Activated CD4-positive, alpha-beta memory T cell treated with anti-CD3 and anti-CD28 coated beads, Interleukin-2, amount 10 ng/mL, durations not matched to agents 7 days and 5 days (primary cell): ENCODE data around the gene MFSD1. TPM values are rescaled to one million over a fixed set of nuclear protein-coding genes. Genes with fewer than 3 reads are reported as not detected.
"Not testable (repeated sequence)": the region's sequence is repeated elsewhere in the genome, so short reads cannot be mapped to it uniquely, and the experiment has no call there.

Experiments used
- CTCF ChIA-PET: fragments of 350-600 bp; sonication (Branson Sonifier 250); formaldehyde crosslinking; loops from one replicate; lab custom pipeline; 2021; ENCODE audit warnings: antibody characterized with exemption, inconsistent platforms; lab: Charles Lee
- POLR2A ChIA-PET: fragments of 350-600 bp; sonication (Branson Sonifier 250); formaldehyde crosslinking; loops from one replicate; lab custom pipeline; 2021; ENCODE audit warnings: antibody characterized with exemption; lab: Charles Lee
- DNase-seq: peaks from one replicate; pipeline ENCODE4 v3.0.0-alpha.2; 2020
- H3K27ac Mint-ChIP-seq: one replicate; pipeline ENCODE4 v1.8.0; 2021; ENCODE audit warnings: mild to moderate bottlenecking, mixed read lengths
- H3K27me3 Mint-ChIP-seq: one replicate; pipeline ENCODE4 v1.8.0; 2021; ENCODE audit warnings: mixed read lengths
- H3K36me3 Mint-ChIP-seq: one replicate; pipeline ENCODE4 v1.8.0; 2021; ENCODE audit warnings: low read depth, mixed read lengths
- H3K4me1 Mint-ChIP-seq: one replicate; pipeline ENCODE4 v1.8.0; 2021; ENCODE audit warnings: mixed read lengths
- H3K4me3 Mint-ChIP-seq: one replicate; pipeline ENCODE4 v1.8.0; 2021; ENCODE audit warnings: mild to moderate bottlenecking, mixed read lengths
- H3K9me3 Mint-ChIP-seq: one replicate; pipeline ENCODE4 v1.8.0; 2021; ENCODE audit warnings: mixed read lengths
- total RNA-seq, 2 experiments: library from RNA; stranded (reverse); gene quantifications; one replicate each; pipeline ENCODE4 v1.2.3, GENCODE V29; 2021

Gene MFSD1
- total RNA-seq, 2 experiments from 2014 or later, result 26.9 to 27.4 TPM

- no peak overlapping the region for H3K4me3 Mint-ChIP-seq
- CTCF ChIA-PET, result interaction anchor here (1.2 kb wide), 1 partner anchor 55 kb away, joined by 7 read pairs; no protein-coding TSS in a partner anchor
- H3K4me1 Mint-ChIP-seq, result no peaks in the 10 kb centered on the region
- POLR2A ChIA-PET, result no interaction called here
- no peaks in the 10 kb centered on the region for H3K36me3 Mint-ChIP-seq
- no peaks in the 10 kb centered on the region for H3K27me3 Mint-ChIP-seq
- H3K27ac Mint-ChIP-seq, result no peak overlapping the region
- no peak for DNase-seq
- H3K9me3 Mint-ChIP-seq, result no peaks in the 10 kb centered on the region
Measured at GRCh38 chr3:158782283-158782989, 19.4 kb upstream of the MFSD1 start.

GRCh38 chr3:158783051-158783450, 18.8 kb upstream of the MFSD1 start:
- Mint-ChIP-seq H3K9me3 (no peaks in the 10 kb centered on the region), H3K27me3 (no peaks in the 10 kb centered on the region), H3K4me1 (no peaks in the 10 kb centered on the region), H3K36me3 (no peaks in the 10 kb centered on the region), H3K4me3 (no peak overlapping the region), H3K27ac (no peak overlapping the region)
- CTCF ChIA-PET, result interaction anchor here (1.2 kb wide), 2 partner anchors 55 to 60 kb away, joined by 3 to 7 read pairs; no protein-coding TSS in a partner anchor
- POLR2A ChIA-PET, result no interaction called here
- DNase-seq, result no peak

GRCh38 chr3:158785972-158786371, 15.9 kb upstream of the MFSD1 start:
- POLR2A ChIA-PET, result no interaction called here
- Mint-ChIP-seq H3K4me3 (no peak overlapping the region), H3K4me1 (peaks cover 3% of the 10 kb centered on the region), H3K27me3 (no peaks in the 10 kb centered on the region), H3K36me3 (no peaks in the 10 kb centered on the region), H3K9me3 (no peaks in the 10 kb centered on the region), H3K27ac (no peak overlapping the region)
- DNase-seq, result no peak
- CTCF ChIA-PET, result interaction anchor here (1.1 to 1.3 kb wide), 2 partner anchors 9 to 58 kb away, joined by 3 to 5 read pairs; no protein-coding TSS in a partner anchor

DNA sequence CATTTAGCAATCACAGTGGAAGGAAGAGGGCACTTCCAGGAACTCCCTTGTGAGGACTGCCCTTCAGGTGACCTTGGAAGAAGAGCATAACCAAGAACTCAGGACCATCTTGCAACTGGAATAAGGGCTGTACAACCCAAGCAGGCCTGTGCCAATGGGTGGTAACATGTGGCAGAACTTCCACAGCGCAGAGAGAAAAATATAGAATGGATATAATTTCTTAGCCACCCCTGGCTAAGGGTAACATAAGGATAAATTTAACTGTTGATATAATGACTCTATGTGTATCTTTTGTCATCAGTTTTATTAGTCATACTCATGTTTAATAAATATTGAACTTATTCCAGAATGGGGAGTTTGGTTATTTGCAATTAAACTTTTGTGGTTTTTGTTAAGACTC, 13.4 kb upstream of the MFSD1 start:
- Mint-ChIP-seq H3K27ac (no peak overlapping the region), H3K4me3 (no peak overlapping the region), H3K9me3 (no peaks in the 10 kb centered on the region), H3K4me1 (peaks cover 6% of the 10 kb centered on the region), H3K36me3 (no peaks in the 10 kb centered on the region), H3K27me3 (no peaks in the 10 kb centered on the region)
- ChIA-PET POLR2A (no interaction called here), CTCF (interaction anchor here (3.5 to 4.0 kb wide), 3 partner anchors 60 to 129 kb away, joined by 18 to 133 read pairs (median 61); no protein-coding TSS in a partner anchor)
- no peak for DNase-seq

DNA sequence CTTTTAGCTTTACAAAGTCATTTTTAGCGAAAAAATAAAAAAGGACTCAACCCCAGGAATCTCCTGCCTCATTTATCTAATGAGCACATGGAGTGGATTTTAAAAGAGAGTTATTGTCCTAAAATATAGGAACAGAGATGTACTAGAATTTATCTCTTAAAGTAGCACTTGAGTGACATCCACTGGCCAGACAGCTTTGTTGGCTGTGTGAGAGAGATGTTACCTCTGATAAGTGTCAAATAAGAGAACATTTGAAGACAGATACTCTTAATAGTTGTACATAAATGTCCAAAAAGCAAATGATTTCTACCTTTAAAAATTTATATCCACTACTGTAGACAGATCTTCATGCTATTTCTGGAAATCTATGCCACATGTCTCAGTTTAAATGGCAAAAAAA, 12.3 kb upstream of the MFSD1 start:
- H3K27ac Mint-ChIP-seq, result no peak overlapping the region
- no peak for DNase-seq
- ChIA-PET CTCF (interaction anchor here (0.6 to 4.0 kb wide), 14 partner anchors 9 to 1933 kb away, joined by 3 to 133 read pairs (median 4); partner anchors contain the start of genes GFM1 and LXN), POLR2A (no interaction called here)
- no peak overlapping the region for H3K4me3 Mint-ChIP-seq
- H3K4me1 Mint-ChIP-seq, result peaks cover 6% of the 10 kb centered on the region
- H3K36me3 Mint-ChIP-seq, result no peaks in the 10 kb centered on the region
- H3K27me3 Mint-ChIP-seq, result no peaks in the 10 kb centered on the region
- H3K9me3 Mint-ChIP-seq, result no peaks in the 10 kb centered on the region

DNA sequence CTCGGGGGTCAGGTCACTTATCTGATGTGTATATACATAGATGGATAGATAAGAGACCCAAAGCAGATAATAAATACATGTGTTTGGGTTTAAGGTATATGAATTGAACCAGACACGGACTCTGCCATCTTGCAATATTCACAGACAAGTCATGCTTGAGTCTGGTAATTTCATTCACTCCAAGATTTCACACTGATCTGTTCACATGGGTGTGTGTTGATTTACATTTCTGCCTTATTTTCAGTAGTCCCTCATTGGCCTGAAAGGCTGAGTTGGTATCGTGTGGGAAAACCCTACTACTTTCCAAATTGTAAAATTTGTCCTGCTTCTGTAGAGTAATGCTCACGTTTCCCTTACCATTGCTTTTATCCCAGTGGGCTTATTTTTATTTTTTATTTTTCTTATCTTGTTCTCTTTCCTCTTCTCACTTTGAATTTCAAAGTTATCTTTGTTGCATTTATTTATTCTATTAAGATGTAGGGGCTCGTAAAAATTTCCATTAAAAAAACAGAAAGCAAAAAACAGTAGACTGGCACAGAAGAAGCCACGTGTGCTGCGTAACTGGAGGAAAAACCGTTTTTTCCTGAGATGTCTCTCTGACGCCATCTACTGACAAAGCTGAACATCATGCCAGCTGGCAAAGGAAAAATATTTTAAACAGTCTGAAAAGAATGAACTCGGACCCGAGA, 10.8 kb upstream of the MFSD1 start:
- Mint-ChIP-seq H3K4me1 (peaks cover 6% of the 10 kb centered on the region), H3K9me3 (no peaks in the 10 kb centered on the region), H3K36me3 (no peaks in the 10 kb centered on the region), H3K27ac (no peak overlapping the region), H3K27me3 (no peaks in the 10 kb centered on the region), H3K4me3 (peak overlapping the region; percentile 34)
- CTCF ChIA-PET, result interaction anchor here (0.8 to 4.0 kb wide), 14 partner anchors 11 to 469 kb away, joined by 3 to 133 read pairs (median 4); partner anchors contain the start of gene MFSD1
- POLR2A ChIA-PET, result interaction anchor here (1.0 to 2.5 kb wide), 2 partner anchors 11 to 131 kb away, joined by 3 to 9 read pairs; partner anchors contain the start of gene MFSD1
- peak; percentile 25 for DNase-seq

- H3K9me3 Mint-ChIP-seq, H3K4me3 Mint-ChIP-seq, H3K36me3 Mint-ChIP-seq, DNase-seq, H3K27me3 Mint-ChIP-seq, H3K27ac Mint-ChIP-seq, H3K4me1 Mint-ChIP-seq: not testable (repeated sequence)
- CTCF ChIA-PET, result interaction anchor here (0.8 to 4.0 kb wide), 14 partner anchors 10 to 469 kb away, joined by 3 to 133 read pairs (median 4); partner anchors contain the start of gene MFSD1
- POLR2A ChIA-PET, result interaction anchor here (1.0 to 2.5 kb wide), 2 partner anchors 10 to 132 kb away, joined by 3 to 9 read pairs; partner anchors contain the start of gene MFSD1
Measured at GRCh38 chr3:158791590-158791920, 10.3 kb upstream of the MFSD1 start.

DNA sequence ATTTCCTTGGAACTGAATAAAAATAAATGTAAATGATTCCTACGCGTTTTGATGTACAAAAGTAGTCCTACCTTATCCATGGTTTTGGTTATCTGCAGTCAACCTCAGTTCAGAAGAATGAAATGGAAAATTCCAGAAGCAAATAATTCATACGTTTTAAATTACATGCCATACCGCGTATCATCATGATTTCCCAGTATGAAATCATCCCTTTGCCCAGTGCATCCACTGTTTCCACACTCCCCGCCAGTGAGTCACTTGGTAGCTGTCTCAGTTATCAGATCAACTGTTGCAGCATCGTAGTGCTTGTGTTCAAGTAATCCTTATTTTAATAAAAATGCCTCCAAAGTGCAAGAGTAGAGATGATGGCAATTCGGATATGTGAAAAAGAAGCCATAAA, 9.1 kb upstream of the MFSD1 start:
- Mint-ChIP-seq H3K4me3 (no peak overlapping the region), H3K36me3 (no peaks in the 10 kb centered on the region), H3K27ac (no peak overlapping the region), H3K27me3 (no peaks in the 10 kb centered on the region), H3K9me3 (no peaks in the 10 kb centered on the region), H3K4me1 (peaks cover 6% of the 10 kb centered on the region)
- ChIA-PET POLR2A (interaction anchor here (2.5 kb wide), 1 partner anchor 9 kb away, joined by 9 read pairs; the partner anchor contains the start of gene MFSD1), CTCF (interaction anchor here (1.0 to 2.6 kb wide), 3 partner anchors 9 to 65 kb away, joined by 4 to 13 read pairs (median 6); partner anchors contain the start of gene MFSD1)
- no peak for DNase-seq

GRCh38 chr3:158794206-158794605, 7.6 kb upstream of the MFSD1 start:
- H3K4me3 Mint-ChIP-seq, result no peak overlapping the region
- H3K36me3 Mint-ChIP-seq, result no peaks in the 10 kb centered on the region
- peaks cover 6% of the 10 kb centered on the region for H3K4me1 Mint-ChIP-seq
- H3K27ac Mint-ChIP-seq, result no peak overlapping the region
- no peaks in the 10 kb centered on the region for H3K9me3 Mint-ChIP-seq
- DNase-seq, result no peak
- ChIA-PET CTCF (interaction anchor here (0.6 to 3.3 kb wide), 9 partner anchors 9 to 175 kb away, joined by 3 to 26 read pairs (median 4); no protein-coding TSS in a partner anchor), POLR2A (no interaction called here)
- peaks cover under 1% of the 10 kb centered on the region for H3K27me3 Mint-ChIP-seq

DNA sequence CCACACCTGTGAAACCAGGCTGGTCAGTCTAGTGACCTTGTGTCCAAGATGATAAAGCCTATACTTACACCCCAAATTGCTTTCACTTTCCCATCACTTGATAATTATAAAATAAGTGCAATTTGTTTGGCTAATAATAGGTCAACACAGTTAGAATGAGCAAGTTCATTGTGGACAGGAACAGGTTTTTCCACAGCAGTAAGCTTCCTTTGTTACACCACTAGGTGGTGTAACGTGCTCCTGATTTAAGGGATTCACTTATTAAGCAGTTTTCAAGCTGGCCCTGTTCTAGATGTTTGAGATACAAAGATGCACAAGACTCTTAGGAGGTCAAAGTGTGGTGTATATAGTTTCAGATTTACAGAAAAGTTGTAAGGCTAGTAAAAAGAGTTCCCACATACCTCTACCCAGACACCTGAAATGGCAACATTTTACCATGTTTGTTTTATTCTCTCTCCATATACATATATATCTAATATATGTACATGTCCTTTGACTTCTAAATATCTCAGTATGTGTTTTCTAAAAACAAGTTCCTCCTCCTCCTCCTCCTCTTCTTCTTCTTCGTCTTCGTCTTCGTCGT, 6.8 kb upstream of the MFSD1 start:
- H3K27me3 Mint-ChIP-seq, result peaks cover 4% of the 10 kb centered on the region
- no peaks in the 10 kb centered on the region for H3K36me3 Mint-ChIP-seq
- H3K27ac Mint-ChIP-seq, result no peak overlapping the region
- DNase-seq, result no peak
- H3K9me3 Mint-ChIP-seq, result no peaks in the 10 kb centered on the region
- POLR2A ChIA-PET, result interaction anchor here (1.1 kb wide), 1 partner anchor 685 kb away, joined by 3 read pairs; the partner anchor contains the start of gene RSRC1
- H3K4me1 Mint-ChIP-seq, result peaks cover 6% of the 10 kb centered on the region
- CTCF ChIA-PET, result interaction anchor here (0.8 to 3.3 kb wide), 15 partner anchors 8 to 465 kb away, joined by 3 to 26 read pairs (median 4); partner anchors contain the start of gene GFM1
- H3K4me3 Mint-ChIP-seq, result no peak overlapping the region

DNA sequence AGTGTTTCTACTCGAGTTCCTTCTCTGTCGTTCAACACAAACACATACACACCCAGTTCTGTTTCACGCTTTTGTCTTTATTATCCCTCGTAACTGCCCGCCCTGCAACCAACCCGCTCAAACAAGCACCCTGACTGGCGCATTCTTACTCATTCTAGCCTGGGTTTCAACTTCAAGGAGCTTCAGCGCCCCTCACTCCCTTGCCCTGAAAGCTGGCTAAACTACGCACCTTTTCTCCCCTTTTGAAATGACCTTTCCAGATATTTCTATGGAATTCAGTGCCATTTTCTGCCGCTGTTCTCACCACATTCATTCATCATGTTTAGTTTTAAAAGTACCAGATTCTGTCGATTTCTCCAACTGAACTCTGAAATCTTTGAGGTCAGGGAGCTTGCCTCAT, 653 bp upstream of the MFSD1 start:
- ChIA-PET CTCF (interaction anchor here (0.9 to 3.0 kb wide), 9 partner anchors 9 to 157 kb away, joined by 3 to 14 read pairs (median 5); partner anchors contain the start of genes GFM1 and LXN), POLR2A (interaction anchor here (0.7 to 2.2 kb wide), 11 partner anchors 9 to 1641 kb away, joined by 3 to 13 read pairs (median 4); partner anchors contain the start of genes CCNL1 and GFM1)
- Mint-ChIP-seq H3K9me3 (no peaks in the 10 kb centered on the region), H3K36me3 (peaks cover 6% of the 10 kb centered on the region), H3K27me3 (peaks cover 4% of the 10 kb centered on the region), H3K4me3 (peak overlapping the region; percentile 84), H3K4me1 (peaks cover 25% of the 10 kb centered on the region), H3K27ac (peak overlapping the region; percentile 80)
- no peak for DNase-seq
